CMK (cell line): ENCODE results near the gene MYNN.

Experiments used
- DNase-seq: peaks from one replicate; pipeline ENCODE4 v3.0.0-alpha.2; 2010; ENCODE audit warnings: low read depth

The MYNN gene

DNA sequence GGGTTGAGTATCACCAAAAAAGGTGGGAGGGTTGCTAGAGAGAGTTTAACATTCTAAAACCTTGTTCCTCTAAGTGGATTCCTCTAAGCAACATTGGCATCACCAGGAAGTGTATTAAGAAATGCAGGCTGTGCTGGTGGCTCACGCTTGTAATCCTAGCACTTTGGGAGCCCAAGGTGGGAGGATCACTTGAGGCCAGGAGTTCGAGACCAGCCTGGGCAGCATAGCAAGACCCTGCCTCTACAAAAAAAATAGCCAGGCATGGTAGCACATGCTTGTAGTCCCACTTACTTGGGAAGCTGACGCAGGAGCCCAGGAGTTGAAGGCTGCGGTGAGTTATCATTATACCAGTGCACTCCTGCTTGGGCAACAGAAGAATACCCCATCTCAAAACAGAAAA is 4.6 kb downstream of the MYNN start:
- no peak for DNase-seq

DNA sequence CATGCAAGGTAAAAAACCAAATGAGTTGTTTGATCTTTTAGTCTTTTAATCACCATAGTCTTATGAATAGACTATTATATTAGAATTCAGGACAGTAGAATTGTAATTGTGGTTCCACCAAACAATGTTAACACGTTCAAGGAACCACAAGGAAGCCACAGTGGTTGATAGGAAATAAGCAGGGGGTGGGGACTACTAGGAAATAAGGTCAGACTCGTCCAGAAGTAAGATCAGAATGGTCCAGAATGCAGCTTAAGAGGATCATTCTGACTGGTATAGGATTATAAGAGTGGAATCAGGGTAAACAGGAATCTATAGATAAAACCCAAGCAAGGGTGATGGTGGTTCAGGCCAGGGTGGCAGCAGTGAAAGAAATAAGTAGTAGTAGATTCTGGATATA is 7.5 kb downstream of the MYNN start:
- DNase-seq: no peak

DNA sequence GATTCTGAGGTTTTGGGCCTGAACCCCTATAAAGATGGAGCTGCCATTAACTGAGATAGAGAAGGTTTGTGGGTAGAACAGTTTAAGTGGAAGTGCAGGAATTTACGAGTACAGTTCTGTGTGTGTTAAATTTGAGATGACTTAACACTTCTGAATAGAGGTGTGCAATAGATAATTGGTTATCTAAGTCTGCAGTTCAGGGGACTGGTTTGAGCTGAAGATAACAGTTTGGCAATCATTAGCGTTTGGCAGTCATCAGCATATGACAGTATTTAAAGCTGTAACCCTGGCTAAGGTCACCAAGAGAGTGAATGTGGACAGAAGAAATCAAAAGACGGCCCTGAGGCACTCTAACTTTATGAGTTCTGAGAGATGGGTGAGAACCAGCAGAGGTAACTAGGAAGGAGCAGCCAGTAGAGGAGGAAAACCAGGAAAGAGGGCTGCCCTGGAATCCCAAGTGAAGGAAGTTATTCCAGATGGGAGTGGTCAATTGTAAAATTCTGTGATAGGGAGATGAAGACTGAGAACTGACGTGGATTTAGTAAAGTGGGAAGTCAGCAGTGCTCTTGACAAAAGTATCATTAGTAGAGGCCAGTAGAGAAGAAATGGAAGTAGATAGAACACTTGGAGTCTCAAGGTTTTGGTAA is 8.1 kb downstream of the MYNN start:
- no peak for DNase-seq

DNA sequence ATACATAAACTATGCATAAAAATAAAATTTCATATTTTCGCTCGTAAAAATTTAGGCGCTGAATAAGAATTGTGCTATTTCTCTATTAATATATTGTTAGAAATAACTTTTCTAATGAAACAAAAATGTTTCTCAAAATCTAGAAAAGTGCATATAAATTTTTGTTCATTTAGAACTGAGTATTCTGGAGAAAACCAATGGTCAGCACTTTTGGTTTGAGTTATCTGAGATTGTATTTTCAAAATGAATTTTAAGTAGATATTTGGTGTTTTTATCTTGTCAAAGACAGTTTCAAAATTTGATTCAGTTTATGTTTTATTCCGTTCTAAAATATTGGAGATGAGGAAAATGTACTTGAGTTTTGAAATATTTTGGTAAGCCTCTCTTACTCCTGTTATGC is 13.9 kb downstream of the MYNN start:
- no peak for DNase-seq

DNA sequence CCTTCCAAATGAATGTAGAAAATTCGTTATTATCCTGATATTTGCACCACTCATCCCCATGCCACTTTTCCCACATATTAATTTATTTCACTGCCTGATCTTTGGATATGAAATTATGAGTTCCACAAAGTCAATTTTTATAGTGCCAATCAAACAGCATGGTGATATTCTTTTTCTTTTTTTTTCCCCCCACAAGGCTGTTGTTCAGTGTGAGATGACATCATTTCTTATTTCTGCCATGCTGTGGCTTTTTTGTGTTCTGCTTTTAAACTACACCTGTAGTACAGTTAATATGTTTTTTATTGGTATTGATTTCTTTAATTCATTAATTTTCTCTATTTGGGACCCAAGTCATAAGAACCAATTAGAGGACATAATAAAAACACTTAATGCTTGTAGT is 14.6 kb downstream of the MYNN start:
- no peak for DNase-seq

DNA sequence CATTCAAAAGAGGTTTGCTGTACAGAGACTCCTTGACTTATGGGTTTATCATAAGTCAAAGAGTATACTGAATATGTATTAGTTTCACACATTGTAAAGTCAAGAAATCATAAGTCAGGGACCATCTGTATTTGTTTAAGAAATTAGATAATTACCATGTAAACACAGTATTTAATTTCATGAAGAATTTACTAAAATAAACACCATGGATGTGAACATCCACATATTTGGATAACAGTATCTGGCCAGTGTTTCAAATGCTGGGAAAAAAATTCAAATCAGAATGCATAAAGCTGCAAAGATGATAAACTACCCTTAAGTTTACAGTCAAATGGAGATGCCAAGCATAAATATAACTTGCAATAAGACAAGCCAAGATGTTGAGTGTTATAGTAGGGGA is 17.0 kb downstream of the MYNN start:
- DNase-seq: no peak

DNA sequence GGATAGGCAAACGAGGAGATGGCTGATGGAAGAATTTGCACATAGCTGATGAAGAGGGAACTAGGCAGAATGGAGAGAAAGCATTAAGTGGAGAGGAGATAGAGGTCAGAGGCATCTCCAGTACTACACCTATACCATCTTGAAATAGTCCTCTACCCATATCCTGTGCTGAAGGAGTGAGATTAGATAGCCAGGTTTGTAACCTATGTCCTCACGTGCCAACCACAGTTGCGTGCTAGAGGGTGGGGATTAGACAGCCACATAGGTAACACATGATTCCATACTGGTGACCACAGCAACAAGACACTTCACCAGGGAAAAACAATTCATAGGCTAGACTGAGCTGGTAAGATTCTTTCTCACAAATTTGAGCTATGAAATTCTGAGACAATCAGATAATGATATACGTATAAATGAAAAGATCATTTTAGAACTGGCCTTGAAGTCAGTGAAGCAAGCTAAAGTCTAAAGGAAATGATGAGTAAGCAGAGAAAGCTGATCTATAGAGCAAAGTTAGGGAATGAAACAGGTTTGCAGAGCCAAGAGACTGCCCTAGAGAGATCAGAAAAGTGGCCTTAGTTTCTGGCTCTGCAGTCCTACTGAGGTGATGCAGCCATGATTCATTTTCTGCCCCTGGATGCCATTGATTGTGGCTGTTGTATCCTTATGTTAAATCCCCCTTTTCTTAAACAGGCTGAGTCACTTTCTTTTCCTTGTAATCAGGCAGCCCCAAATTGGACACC is 17.7 kb downstream of the MYNN start:
- DNase-seq: no peak

DNA sequence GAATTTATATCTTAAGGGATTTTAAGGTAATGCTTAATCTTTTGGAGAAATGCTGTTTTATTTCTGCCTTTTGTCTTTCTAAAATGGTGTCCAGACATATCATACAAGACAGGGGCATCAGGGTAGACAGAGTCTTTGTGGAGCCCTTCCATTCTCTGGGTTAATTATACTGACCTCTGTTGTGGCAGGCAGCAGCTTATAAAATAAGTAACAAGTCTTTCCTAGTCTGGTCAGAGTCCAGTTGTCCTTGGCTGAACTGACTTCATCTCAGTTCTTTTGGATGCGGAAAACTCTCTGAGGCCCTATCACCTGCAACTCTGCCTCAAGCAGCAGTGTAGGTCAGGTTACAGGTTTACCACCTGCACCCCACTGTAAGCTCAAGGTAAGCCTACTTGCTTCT is 19.2 kb downstream of the MYNN start:
- no peak for DNase-seq

DNA sequence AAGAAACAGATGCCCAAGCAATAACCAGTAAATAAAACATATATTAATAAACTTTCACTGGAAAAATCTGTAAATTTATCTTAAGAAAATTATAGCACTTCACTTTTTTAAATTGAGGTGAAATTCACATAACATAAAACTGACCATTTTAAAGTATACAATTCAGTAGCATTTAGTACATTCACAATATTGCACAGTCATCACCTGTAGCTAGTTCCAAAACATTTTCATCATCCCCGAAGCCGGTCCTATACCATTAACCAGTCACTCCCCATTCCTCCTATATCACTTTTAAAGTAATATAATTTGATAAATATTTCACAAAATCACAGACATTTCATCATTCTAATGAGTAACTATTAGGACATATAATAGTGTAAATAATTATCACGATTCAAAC is 31.5 kb downstream of the MYNN start:
- DNase-seq: no peak

DNA sequence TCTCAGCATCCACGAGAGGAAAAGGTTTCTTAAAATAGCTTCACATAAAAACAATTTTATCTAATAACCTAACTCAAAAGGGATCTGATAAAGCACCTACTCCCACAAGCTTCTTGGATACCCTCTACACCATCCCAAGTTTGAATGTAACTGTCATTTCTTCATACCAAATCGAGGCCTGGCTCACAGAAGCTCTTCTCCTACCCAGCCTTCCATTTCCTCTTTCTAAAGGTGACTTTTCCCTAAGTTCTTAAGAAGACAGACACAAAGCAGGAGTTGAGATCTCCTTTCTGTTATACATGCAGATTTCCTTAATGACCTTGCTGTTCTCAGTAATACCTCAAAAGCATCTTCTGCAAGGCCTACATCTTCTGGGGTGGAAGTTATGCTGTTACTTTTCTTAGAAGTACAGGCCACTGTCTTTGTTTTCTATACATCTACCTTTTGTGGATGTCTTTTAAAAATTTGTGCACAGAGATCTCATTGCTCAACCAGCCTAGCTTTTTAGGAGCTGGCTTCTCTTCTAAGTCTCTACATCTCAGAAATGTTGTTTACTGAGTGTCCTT is 36.1 kb downstream of the MYNN start:
- no peak for DNase-seq

DNA sequence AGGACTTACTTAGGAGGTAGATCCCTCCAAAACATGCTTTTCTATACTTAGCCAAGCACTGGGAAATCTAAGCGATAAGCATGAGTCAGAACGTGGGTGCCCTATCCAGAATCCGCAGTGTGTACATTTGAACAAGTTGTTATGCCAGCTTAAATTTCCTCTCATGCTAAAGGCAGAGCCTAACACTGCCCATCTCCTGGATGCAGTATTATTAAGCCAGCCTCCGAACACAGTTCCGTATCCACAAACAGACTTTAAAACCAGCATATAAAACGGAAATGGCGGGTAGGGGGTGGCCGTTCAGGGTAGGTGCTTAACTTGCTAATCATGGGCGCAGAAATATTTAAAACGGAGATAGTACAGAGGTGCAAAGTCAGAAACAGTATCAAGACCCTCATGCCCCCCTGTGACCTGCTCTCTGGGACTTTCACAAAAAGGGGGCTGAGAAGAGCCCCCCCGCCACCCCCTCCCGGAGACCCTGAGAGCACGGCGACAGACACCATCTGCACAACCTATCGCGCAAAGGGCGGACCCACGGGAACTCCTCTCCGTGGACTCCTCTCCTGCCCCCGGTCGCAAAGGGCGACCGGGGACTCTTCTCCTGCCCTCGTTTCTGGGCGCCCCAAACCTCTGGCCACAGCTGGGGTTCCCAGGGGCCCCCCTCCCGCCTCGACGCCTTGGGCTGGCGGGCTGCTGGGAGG is 38.6 kb downstream of the MYNN start:
- no peak for DNase-seq

DNA sequence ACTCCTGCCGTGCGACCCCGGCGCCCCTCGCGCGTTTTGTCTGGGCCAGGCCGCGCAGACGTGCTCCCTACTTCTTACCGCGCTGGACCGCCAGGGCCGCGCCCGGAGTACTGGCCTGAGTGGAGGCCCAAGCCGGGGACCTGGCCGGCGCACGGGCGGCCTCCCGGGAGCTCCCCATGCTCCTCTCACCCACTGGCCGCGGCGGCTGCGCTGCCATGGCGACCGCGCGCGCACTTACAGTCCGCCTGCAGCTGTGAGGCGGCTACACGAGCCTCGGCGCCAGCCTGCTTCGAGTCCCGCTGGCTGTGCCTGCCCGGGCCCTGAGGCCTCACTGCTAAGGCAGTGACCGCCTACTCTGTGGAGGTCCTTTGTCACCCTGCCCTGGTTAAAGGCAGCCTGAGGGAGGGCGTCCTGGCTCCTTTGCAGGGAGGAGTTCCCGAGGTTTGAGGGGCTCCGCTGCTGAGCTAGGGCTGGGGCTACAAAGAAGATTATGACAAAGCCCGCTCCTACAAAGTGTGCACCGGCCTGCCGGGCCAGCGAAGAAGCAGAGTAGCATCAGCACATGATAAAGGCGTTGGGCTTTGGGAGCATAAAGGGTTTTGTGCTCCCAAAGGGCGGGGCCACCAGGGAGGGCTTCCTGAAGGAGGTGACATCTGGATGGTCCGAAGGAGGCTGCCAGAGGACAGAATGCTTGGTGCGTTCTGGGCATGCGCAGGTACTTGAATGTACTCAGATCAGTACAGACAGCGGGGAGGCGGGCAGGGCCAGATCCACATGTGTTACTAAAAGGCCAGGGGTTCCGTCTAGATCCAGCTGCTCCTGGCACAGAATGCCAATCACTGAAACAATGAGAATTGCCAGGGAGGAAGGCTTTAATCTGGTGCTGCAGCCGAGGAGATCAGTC is 39.4 kb downstream of the MYNN start, which contains the start of the genes LRRC34 and LRRIQ4:
Gene LRRC34, minus strand, starts transcription at position 573 of the 904 bp plus-strand sequence. Its CDS starts 356 bp downstream, at position 217.
Gene LRRIQ4, plus strand, starts transcription at position 539 of the 904 bp plus-strand sequence. CDS start 9,052 bp downstream, outside the sequence.
- peak; percentile 76 for DNase-seq

DNA sequence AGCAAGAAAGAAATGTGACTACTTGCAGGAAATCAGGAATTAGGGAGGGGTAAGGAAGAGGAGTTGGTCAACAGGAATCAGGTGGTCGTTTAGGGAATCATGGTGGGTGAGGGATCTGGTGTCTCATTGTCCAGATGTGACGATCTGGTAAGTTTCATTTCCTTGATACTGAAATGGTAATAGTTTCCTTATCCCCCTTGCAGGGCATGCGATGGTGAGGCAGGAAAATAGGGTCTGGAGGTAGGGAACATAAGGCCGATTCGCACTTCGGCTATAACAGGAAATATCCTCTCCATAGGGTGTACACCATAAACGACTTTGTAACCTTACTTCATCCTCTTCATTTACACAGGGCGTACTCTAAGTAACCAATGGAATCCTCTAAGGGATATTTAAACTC is 40.1 kb downstream of the MYNN start:
- DNase-seq: no peak

DNA sequence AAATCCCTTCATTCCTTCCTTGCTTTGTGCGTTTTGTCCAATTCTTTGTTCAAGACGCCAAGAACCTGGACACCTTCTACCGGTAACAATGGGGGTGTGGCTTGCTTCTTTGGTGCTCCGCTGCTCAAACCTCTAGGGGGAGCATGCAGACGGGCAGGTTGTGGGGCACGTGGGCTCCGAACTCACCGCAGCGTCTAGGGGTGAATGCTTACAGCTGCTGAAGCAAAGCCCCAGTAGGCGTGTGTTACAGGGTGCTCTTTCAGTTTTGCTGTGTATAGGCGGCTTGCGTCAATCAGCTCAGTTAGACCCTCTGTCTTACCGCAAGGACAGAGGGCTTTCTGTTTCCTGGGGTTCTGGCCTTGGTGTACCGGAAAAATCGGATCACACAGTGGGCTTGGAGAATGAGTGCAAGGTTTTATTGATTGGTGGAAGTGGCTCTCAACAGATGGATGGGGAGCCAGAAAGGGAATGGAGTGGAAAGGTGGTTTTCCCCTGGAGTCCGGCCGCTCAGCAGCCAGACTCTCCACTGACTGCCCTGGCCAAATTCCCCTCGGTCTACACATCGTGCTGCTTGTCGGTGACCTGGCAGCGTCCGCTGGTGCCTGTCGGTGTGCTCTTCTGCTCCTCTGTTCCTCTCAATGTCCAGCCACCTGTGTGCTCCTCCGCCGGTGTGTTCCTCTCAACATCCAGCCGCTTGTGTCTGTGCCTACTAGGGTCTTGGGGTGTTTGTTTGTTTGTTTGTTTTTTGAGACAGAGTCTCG is 40.7 kb downstream of the MYNN start:
- peak; percentile 48 for DNase-seq

DNA sequence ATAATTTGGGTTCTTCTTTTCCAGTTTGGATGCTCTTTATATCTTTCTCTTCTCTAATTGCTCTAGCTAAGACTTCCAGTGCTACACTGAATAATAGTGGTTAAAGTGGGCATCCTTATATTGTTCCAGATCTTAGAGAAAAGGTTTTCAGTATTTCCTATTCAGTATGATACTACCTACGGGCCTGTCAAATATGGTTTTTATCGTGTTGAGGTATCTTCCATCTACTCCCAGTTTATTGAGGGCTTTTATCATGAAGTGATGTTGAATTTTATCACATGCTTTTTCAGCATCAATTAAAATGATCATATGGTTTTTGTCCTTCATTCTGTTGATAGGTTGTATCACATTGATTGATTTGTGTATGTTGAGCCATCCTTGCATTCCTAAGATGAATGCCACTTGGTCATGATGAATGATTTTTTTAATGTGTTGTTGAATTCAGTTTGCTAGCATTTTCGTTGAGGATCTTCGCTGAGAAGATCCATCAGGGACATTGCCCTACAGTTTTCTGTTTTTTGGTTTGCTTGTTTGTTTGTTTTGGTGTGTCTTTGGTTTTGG is 42.5 kb downstream of the MYNN start:
- DNase-seq: no peak

DNA sequence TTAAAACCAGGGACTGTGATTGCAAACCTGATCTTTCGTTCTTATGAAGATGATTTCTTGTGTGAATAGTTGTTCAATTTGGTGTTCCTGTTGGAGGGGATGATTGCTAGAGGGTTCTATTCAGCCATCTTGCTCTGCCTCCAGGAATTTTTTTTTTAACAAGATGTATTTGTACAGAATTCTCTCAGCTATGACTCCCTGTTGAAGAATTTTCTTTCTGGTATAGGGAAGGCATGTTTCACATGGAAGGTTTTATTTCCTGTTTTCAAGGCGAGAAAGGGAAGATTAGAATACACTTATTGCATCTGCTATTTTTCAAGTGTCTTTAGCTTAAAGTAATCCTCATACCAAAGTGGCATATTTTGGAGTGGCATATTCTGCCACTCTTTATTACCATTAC is 45.1 kb downstream of the MYNN start:
- no peak for DNase-seq

DNA sequence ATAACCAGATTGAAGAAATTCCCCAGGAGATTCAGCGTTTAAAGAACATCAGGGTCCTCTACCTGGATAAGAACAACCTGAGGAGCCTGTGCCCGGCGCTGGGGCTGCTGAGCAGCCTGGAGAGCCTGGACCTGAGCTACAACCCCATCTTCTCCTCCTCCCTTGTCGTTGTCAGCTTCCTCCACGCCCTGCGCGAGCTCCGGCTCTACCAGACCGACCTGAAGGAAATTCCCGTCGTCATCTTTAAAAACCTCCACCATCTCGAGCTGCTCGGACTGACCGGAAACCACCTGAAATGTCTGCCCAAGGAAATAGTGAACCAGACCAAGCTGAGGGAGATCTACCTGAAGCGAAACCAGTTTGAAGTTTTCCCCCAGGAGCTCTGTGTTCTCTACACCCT is 48.9 kb downstream of the MYNN start:
- no peak for DNase-seq

DNA sequence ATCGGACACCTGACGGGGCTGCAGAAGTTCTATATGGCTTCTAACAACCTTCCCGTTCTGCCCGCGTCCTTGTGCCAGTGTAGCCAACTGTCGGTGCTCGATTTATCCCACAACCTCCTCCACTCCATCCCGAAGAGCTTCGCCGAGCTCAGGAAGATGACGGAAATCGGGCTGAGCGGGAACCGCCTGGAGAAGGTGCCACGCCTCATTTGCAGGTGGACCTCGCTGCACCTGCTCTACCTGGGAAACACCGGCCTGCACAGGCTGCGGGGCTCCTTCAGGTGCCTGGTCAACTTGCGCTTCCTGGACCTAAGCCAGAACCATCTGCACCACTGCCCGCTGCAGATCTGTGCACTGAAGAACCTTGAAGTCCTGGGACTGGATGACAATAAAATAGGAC is 49.3 kb downstream of the MYNN start:
- no peak for DNase-seq

DNA sequence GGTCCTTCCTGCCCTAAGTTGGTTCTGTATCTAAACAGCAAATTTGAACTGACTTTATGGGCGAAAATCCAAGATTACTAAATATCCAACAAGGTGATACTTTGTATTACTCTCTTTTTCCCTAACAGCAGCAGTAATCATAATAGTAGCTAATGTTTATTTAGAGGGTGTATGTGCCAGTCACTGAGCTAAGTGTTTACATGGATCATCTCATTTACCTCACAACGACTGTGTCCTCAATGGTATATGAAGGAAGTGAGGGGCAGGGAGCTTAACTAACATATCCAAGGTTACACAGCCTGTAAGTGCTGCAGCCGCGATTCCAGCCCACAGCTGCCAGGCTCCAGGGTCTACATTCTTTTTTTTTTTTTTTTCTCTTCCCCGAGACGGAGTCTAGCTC is 49.8 kb downstream of the MYNN start:
- DNase-seq: no peak

DNA sequence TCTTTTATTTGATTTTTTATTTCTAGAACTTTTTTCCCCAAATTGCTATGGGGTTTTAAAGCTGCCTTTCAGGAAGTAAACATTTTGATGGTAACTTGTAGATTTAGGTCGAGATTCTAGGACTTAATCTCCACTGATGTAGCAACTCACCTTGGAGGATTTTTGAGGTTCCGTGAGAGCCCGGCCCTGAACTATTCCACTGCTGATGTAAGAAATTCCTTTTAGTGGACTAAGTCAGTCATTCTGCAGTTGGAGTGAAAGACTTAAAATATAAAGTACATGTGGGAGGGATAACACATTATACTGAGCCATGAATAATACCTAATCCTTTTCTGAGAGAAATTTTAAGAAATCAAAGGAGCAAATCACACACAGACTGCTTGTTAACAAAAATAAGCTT is 52.1 kb downstream of the MYNN start:
- DNase-seq: no peak

DNA sequence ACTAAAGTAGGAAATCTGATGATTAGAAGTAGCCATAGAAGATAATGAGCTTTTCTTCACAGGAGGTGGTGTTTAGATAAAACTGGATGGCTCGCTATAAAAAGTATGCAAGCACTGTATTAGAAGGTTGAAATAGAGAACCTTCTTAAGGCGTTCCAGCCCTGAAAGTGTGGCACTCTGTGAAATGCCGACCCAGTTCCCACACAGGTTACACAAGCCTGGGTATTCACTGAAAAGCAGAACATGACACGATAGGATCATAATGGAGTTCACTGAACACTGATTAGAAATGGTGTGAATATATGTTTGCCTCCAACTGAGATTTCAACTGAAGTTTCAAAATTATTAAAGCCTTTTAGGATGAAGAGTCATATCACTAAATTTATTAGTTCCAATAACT is 54.5 kb downstream of the MYNN start:
- DNase-seq: no peak
